ENCODE measurements around the gene RCSD1.

DNA sequence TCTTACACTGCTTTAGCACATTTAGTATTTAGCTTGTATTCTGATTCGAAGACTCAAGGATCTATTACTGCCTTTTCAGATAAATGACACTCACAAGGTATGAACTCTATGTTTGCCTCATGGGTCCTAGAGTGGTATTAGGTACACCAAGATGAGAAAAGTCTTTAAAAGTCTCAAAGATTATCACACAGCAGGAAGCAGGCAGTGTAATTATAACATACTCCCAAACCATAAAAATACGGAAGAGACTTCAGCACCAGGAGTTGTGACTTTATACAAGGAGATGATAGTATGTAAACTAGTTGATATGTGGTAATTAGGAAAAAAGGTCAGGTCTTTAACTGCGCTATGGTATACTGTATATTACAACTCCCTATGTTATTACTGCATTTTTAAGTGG lies 11.2 kb upstream of the RCSD1 start:
- TF ChIP-seq, protein P1, sequence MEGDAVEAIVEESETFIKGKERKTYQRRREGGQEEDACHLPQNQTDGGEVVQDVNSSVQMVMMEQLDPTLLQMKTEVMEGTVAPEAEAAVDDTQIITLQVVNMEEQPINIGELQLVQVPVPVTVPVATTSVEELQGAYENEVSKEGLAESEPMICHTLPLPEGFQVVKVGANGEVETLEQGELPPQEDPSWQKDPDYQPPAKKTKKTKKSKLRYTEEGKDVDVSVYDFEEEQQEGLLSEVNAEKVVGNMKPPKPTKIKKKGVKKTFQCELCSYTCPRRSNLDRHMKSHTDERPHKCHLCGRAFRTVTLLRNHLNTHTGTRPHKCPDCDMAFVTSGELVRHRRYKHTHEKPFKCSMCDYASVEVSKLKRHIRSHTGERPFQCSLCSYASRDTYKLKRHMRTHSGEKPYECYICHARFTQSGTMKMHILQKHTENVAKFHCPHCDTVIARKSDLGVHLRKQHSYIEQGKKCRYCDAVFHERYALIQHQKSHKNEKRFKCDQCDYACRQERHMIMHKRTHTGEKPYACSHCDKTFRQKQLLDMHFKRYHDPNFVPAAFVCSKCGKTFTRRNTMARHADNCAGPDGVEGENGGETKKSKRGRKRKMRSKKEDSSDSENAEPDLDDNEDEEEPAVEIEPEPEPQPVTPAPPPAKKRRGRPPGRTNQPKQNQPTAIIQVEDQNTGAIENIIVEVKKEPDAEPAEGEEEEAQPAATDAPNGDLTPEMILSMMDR (conservative IDR thresholded peaks at IDR 0.05; ENCODE audit: low read depth, low read length) = no peak
- no peak for TF ChIP-seq EZH2 (IDR thresholded peaks at IDR 0.05; ENCODE audit: borderline replicate concordance, low read depth, low read length, poor library complexity, severe bottlenecking)

Data from A673 (cell line).